ENCODE data around the gene INAVA.
A peak's percentile ranks its signal among the peaks of the same experiment; 100 is the strongest.

The INAVA gene

DNA sequence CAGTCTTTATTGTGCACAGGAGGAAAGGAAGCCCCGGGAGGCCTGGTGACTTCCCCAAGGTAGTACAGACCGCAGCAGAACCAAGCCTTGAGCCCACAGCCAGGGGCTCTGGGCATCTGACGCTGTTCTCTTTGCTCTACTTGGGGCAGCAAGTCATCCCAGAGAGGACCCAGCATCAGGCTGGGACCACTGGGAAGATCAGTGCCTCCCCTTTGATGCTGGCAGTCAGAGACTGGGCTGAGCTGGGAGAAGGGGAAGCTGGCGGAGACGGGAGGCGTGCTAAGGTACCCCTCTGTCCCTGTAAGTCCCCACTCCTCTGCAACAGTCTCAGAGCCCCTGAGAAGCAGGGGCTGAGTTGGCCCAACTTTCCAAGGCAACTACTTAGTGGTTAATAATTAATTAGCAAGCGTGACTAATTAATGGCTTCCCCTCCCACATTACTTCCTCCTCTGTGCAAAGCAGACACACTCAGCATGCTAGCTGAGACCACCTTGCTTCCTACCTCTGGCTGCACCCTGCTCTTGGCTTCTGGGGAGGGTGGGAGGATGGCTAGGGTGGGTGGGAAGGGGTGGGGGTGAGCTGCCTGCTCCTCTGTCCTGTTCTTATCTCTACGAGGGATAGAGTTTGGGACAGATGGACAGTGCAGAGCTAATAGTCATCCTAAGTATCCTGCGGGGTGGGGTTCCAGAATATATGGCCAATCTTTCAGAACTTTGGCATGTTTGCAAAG is 1.3 kb downstream of the INAVA start:
- Histone ChIP-seq H3K27ac (ENCODE audit: low read length) (no peak overlapping the region), H3K4me2 (ENCODE audit: insufficient read depth, low read length) (no peak overlapping the region), H2AFZ (ENCODE audit: low read depth, low read length) (no peak overlapping the region), H3K79me2 (ENCODE audit: insufficient read depth, low read length) (no peaks in the 10 kb centered on the region), H3K36me3 (ENCODE audit: insufficient read depth, low read length) (no peaks in the 10 kb centered on the region), H3K9ac (ENCODE audit: low read depth, low read length) (no peak overlapping the region), H4K20me1 (ENCODE audit: insufficient read depth, low read length) (no peaks in the 10 kb centered on the region), H3K9me3 (ENCODE audit: insufficient read depth, low read length, severe bottlenecking) (no peaks in the 10 kb centered on the region), H3K4me3 (ENCODE audit: low read depth in 1 of 2, low read length in 2 of 2) (no peak overlapping the region), H3K4me1 (ENCODE audit: insufficient read depth, low read length) (no peaks in the 10 kb centered on the region), H3K27me3 (ENCODE audit: insufficient read depth, low read length, poor library complexity) (no peaks in the 10 kb centered on the region)
- DNase-seq: no peak
- no peak for ATAC-seq (ENCODE audit: insufficient read depth, low read depth)
- no peak for TF ChIP-seq EZH2 (IDR thresholded peaks at IDR 0.05; ENCODE audit: borderline replicate concordance, low read depth, low read length, severe bottlenecking)
- TF ChIP-seq, protein P1, sequence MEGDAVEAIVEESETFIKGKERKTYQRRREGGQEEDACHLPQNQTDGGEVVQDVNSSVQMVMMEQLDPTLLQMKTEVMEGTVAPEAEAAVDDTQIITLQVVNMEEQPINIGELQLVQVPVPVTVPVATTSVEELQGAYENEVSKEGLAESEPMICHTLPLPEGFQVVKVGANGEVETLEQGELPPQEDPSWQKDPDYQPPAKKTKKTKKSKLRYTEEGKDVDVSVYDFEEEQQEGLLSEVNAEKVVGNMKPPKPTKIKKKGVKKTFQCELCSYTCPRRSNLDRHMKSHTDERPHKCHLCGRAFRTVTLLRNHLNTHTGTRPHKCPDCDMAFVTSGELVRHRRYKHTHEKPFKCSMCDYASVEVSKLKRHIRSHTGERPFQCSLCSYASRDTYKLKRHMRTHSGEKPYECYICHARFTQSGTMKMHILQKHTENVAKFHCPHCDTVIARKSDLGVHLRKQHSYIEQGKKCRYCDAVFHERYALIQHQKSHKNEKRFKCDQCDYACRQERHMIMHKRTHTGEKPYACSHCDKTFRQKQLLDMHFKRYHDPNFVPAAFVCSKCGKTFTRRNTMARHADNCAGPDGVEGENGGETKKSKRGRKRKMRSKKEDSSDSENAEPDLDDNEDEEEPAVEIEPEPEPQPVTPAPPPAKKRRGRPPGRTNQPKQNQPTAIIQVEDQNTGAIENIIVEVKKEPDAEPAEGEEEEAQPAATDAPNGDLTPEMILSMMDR (IDR thresholded peaks at IDR 0.05; ENCODE audit: borderline replicate concordance, extremely low read depth, low read length, poor library complexity, severe bottlenecking): no peak

DNA sequence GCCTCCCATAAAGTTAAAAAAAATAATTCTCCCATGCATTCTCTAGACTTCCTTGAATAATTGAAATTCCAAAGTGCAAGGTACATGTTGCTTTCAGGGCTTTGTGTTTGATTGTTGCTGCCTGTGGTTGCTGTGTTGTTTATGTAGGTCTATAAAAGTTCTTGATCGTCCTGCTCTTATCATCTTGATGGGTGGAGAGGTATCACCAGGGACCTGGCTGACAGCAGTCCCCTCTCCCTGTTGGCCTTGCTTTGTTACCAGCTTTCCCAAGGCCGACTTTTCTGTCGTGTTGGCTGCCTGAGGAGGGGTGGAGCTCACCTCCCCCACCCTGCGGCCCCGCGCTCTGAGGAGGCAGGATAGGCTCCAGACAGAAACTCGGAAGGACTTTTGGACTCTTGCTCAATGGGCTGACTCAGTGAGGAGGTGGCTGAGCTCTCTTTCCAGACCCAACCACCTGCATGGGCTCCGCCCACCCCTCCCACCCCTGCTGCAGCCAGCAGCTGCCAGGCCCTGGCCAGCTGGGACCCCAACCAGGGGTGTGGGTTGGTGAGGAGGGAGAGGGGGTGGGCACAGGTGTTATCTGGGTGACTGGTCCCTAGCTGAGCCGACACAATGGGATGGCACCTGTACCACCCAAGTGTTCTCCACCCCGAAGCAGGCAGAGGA is 2.0 kb downstream of the INAVA start:
- Histone ChIP-seq H3K27ac (ENCODE audit: low read length) (no peak overlapping the region), H4K20me1 (ENCODE audit: insufficient read depth, low read length) (no peaks in the 10 kb centered on the region), H3K36me3 (ENCODE audit: insufficient read depth, low read length) (no peaks in the 10 kb centered on the region), H3K9me3 (ENCODE audit: insufficient read depth, low read length, severe bottlenecking) (no peaks in the 10 kb centered on the region), H3K79me2 (ENCODE audit: insufficient read depth, low read length) (no peaks in the 10 kb centered on the region), H3K9ac (ENCODE audit: low read depth, low read length) (no peak overlapping the region), H3K4me1 (ENCODE audit: insufficient read depth, low read length) (no peaks in the 10 kb centered on the region), H3K27me3 (ENCODE audit: insufficient read depth, low read length, poor library complexity) (no peaks in the 10 kb centered on the region), H2AFZ (ENCODE audit: low read depth, low read length) (no peak overlapping the region), H3K4me2 (ENCODE audit: insufficient read depth, low read length) (no peak overlapping the region), H3K4me3 (ENCODE audit: low read depth in 1 of 2, low read length in 2 of 2) (no peak overlapping the region)
- peak; percentile 27 for DNase-seq
- TF ChIP-seq, protein P1 (IDR thresholded peaks at IDR 0.05; ENCODE audit: borderline replicate concordance, extremely low read depth, low read length, poor library complexity, severe bottlenecking): no peak
- TF ChIP-seq EZH2 (IDR thresholded peaks at IDR 0.05; ENCODE audit: borderline replicate concordance, low read depth, low read length, severe bottlenecking): no peak
- peak; percentile 25; the same call in 1 of the 3 replicates for ATAC-seq (ENCODE audit: insufficient read depth, low read depth)

DNA sequence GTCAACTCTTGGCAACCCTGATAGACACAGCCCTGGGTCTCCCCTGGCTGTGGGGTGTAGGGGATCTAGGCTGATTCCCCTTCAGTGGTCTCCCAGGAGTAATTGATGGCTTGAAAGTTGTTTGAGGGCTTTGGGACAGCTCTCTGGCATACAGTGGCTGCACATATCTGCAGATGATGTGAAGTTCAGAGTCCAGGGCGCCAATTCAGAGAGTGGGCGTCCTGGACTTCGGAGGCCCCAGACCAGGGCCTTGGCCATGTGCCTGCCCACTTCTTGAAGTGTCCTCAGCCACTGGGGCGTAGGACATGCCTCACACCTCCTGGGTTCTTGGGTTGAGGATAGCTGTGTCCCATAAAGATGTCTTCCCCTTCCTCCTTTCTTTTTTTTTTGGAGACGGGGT is 2.6 kb downstream of the INAVA start:
- Histone ChIP-seq H3K36me3 (ENCODE audit: insufficient read depth, low read length) (no peaks in the 10 kb centered on the region), H3K27ac (ENCODE audit: low read length) (no peak overlapping the region), H3K9me3 (ENCODE audit: insufficient read depth, low read length, severe bottlenecking) (no peaks in the 10 kb centered on the region), H3K79me2 (ENCODE audit: insufficient read depth, low read length) (no peaks in the 10 kb centered on the region), H2AFZ (ENCODE audit: low read depth, low read length) (no peak overlapping the region), H3K4me2 (ENCODE audit: insufficient read depth, low read length) (no peak overlapping the region), H3K9ac (ENCODE audit: low read depth, low read length) (no peak overlapping the region), H3K4me3 (ENCODE audit: low read depth in 1 of 2, low read length in 2 of 2) (no peak overlapping the region), H3K27me3 (ENCODE audit: insufficient read depth, low read length, poor library complexity) (no peaks in the 10 kb centered on the region), H3K4me1 (ENCODE audit: insufficient read depth, low read length) (no peaks in the 10 kb centered on the region), H4K20me1 (ENCODE audit: insufficient read depth, low read length) (no peaks in the 10 kb centered on the region)
- TF ChIP-seq, protein P1 (IDR thresholded peaks at IDR 0.05; ENCODE audit: borderline replicate concordance, extremely low read depth, low read length, poor library complexity, severe bottlenecking): no peak
- TF ChIP-seq EZH2 (IDR thresholded peaks at IDR 0.05; ENCODE audit: borderline replicate concordance, low read depth, low read length, severe bottlenecking): no peak
- no peak for ATAC-seq (ENCODE audit: insufficient read depth, low read depth)
- DNase-seq: no peak

All from DND-41 (cell line).